ENCODE results near the gene DISC1.
"Not testable (repeated sequence)": the region's sequence is repeated elsewhere in the genome, so short reads cannot be mapped to it uniquely, and the experiment has no call there.

The DISC1 gene

GRCh38 chr1:231639819-231640218 is 13.2 kb downstream of the DISC1 start:
- no peak for DNase-seq

- DNase-seq, result not testable (repeated sequence)
These were observed 14.9 kb downstream of the DISC1 start for GRCh38 chr1:231641444-231641843.

GRCh38 chr1:231642061-231642460 is 15.5 kb downstream of the DISC1 start:
- DNase-seq, result not testable (repeated sequence)

- DNase-seq, result no peak
These were observed 16.0 kb downstream of the DISC1 start for GRCh38 chr1:231642618-231643017.

GRCh38 chr1:231643071-231643934 is 16.7 kb downstream of the DISC1 start:
- DNase-seq, result no peak

- no peak for DNase-seq
These were observed 17.3 kb downstream of the DISC1 start for GRCh38 chr1:231643935-231644237.

GRCh38 chr1:231645634-231646033 is 19.0 kb downstream of the DISC1 start:
- not testable (repeated sequence) for DNase-seq

- DNase-seq, result not testable (repeated sequence)
These were observed 19.6 kb downstream of the DISC1 start for GRCh38 chr1:231646165-231646564.

GRCh38 chr1:231651621-231652260 is 25.2 kb downstream of the DISC1 start:
- not testable (repeated sequence) for DNase-seq

GRCh38 chr1:231653632-231654031 is 27.0 kb downstream of the DISC1 start:
- no peak for DNase-seq

- no peak for DNase-seq
These were observed 30.2 kb downstream of the DISC1 start for GRCh38 chr1:231656741-231657140.

GRCh38 chr1:231658223-231658622 is 31.6 kb downstream of the DISC1 start:
- not testable (repeated sequence) for DNase-seq

GRCh38 chr1:231660198-231660597 is 33.6 kb downstream of the DISC1 start:
- DNase-seq, result no peak

- no peak for DNase-seq
These were observed 36.7 kb downstream of the DISC1 start for GRCh38 chr1:231663211-231663792.

GRCh38 chr1:231665101-231665500 is 38.5 kb downstream of the DISC1 start:
- DNase-seq, result no peak

GRCh38 chr1:231665726-231666125 is 39.1 kb downstream of the DISC1 start:
- no peak for DNase-seq

- no peak for DNase-seq
These were observed 39.8 kb downstream of the DISC1 start for GRCh38 chr1:231666220-231666936.

GRCh38 chr1:231666937-231667608 is 40.5 kb downstream of the DISC1 start:
- DNase-seq, result no peak

GRCh38 chr1:231667896-231668506 is 41.4 kb downstream of the DISC1 start:
- no peak for DNase-seq

GRCh38 chr1:231668826-231669225 is 42.2 kb downstream of the DISC1 start:
- no peak for DNase-seq

- DNase-seq, result not testable (repeated sequence)
These were observed 43.5 kb downstream of the DISC1 start for GRCh38 chr1:231669864-231670621.

- DNase-seq, result no peak
These were observed 44.2 kb downstream of the DISC1 start for GRCh38 chr1:231670755-231671154.
